Right ventricle myocardium inferior (tissue), 1 donor: ENCODE results near the gene CHIC2. TPM values are rescaled to one million over a fixed set of nuclear protein-coding genes. Genes with fewer than 3 reads are reported as not detected.
A peak's percentile ranks its signal among the peaks of the same experiment; 100 is the strongest.
"Not testable (repeated sequence)": the region's sequence is repeated elsewhere in the genome, so short reads cannot be mapped to it uniquely, and the experiment has no call there.

ENCODE experiments used
- ATAC-seq: fragments of 200-7000 bp; cut with Tn5 transposase; one replicate; pipeline ENCODE4 v1.9.1; 2020; ENCODE audit warnings: mild to moderate bottlenecking, moderate library complexity
- DNase-seq: peaks from one replicate; pipeline ENCODE4 v3.0.0; 2021; ENCODE audit errors: missing footprints
- intact Hi-C: fragments of 100-400 bp; cut with DNase I; formaldehyde crosslinking; loops from one replicate; pipeline ENCODE4 v1.11.0; 2022
- long read RNA-seq: library from polyadenylated mRNA; unstranded; transcript quantifications from one replicate; pipeline ENCODE4 v2.0.0, GENCODE V29; 2021
- total RNA-seq: library from RNA; stranded (reverse); fragmentation: NEBNext Ultra II Directional; extraction: Animal tissue kit (Norgen Biotek cat#: 25700); gene quantifications from one replicate; pipeline ENCODE4 v1.2.1, GENCODE V29; 2021
- donor health status: DM: no; HTN: yes; CAD: no; lungs with severe emphysema.

Gene CHIC2
- 10.1 TPM for total RNA-seq
- long read RNA-seq, transcript CHIC2-201 (6 exons, 1,194 nt), result major isoform, 5 of 6 reads
- long read RNA-seq, partial matches to known transcripts, result 0 of 6 reads
- long read RNA-seq, other reads (novel, unspliced or antisense), result 0 of 6 reads

GRCh38 chr4:54064317-54065111, at the start of gene CHIC2:
TSS of gene CHIC2 (minus strand) at chr4:54064605. CDS start at chr4:54064300, 305 bp downstream.
- ATAC-seq, result peak; percentile 90
- intact Hi-C loops, result loop anchor here (5.0 kb wide), 1 partner anchor 148 kb away; no protein-coding TSS in a partner anchor
- peak; percentile 98 for DNase-seq

DNA sequence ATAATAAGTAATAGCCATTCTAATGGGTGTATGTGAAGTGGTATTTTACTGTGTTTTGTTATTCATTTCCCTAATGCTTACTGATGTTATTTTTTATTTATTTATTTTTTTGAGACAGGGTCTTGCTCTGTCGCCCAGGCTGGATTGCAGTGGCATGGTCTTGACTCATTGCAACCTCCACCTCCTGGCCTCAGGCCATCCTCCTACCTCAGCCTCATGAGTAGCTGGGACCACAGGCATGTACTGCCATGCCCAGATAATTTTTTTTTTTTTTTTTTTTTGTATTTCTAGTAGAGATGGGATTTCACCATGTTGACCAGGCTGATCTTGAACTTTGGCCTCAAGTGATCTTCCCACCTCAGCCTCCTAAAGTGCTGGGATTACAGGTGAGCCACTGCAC, 48.8 kb upstream of the CHIC2 start:
- intact Hi-C loops, DNase-seq, ATAC-seq: not testable (repeated sequence)

GRCh38 chr4:54110019-54110416, 45.6 kb upstream of the CHIC2 start:
- DNase-seq, result no peak
- ATAC-seq, result no peak
- intact Hi-C loops, result no loop called here

- ATAC-seq, result no peak
- DNase-seq, result no peak
- intact Hi-C loops, result no loop called here
Observed at GRCh38 chr4:54109241-54110018, 45.0 kb upstream of the CHIC2 start.

DNA sequence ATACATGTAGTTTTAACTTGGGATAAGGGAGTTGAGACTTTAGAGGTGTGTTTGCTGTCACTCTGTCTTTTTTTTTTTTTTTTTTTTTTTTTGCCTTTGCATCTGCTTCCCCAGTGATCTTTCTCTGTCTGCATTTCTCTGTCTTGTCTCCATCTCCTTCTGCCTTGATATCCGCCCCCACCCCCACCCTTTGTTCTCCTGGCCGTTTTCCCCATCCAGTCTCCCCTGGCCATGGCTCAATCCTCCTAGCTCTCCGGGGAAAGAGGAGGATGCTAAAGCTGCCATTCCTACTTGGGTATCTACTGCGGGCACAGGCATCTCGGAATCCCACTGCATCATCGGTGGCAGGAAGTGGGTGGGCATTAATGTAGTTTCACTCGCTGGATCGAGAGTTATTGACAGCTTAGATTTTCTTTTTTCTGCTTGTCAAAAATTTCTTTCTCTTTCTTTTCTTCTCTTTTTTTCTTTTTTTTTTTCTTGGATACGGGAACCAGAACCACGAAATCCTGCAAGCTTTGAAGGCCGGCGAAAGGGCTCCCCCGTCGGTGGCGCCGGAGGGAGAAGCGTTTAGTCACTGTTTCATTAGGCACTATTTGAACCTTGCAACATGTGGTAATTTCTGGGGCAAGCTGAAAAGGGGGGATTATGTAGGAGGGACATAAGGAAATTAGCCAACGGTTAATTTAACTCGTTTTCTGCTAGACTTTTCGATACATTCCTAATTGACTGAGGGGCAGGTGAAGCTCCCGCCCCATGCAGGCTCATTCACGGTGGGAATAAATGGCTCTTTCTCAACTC, 43.7 kb upstream of the CHIC2 start:
- no peak for DNase-seq
- no peak for ATAC-seq
- intact Hi-C loops, result no loop called here

DNA sequence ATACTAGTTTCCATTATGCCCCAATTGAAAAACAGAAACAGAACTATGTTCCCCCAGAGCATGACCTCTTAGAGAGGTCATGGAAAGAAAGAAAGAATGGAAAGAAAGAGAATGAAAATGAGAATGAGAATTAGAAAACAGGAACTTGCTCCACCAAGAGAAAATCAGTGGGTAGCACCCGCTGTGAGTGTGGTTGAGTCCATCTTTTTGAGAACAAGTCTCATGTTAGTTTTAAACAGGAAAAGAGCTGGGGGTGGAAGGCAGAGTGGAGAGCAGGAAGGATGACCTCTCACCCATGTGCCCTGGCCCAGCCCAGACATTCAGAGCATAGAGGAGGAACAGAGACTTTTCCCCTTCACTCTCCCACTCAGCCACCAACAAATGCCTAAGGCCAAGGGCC, 40.5 kb upstream of the CHIC2 start:
- DNase-seq, result no peak

DNA sequence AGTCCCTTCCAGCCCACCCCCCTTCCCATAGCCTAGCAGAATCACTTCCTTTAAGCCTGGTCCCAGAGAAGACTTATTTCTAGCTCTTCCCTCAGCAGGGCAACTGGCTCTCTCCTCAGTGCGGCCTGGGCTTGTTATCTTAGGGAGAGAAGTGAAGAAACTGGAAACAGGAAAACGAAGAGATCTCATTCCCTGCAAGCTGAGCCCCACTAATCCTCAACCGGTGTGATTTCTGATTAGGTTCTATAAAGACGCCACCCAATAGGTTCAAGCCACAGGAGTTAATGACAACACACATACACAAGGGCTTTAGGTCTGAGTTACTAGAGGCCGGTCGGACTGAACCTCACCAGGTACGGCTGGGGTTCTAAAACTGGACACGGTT, 38.8 kb upstream of the CHIC2 start:
- intact Hi-C loops, result no loop called here
- DNase-seq, result no peak
- no peak for ATAC-seq

More for the DNA sequence above, 40.5 kb upstream of the CHIC2 start:
- intact Hi-C loops, result no loop called here
- no peak for ATAC-seq

GRCh38 chr4:54102531-54103106, 38.2 kb upstream of the CHIC2 start:
- DNase-seq, result no peak
- no peak for ATAC-seq
- intact Hi-C loops, result no loop called here

DNA sequence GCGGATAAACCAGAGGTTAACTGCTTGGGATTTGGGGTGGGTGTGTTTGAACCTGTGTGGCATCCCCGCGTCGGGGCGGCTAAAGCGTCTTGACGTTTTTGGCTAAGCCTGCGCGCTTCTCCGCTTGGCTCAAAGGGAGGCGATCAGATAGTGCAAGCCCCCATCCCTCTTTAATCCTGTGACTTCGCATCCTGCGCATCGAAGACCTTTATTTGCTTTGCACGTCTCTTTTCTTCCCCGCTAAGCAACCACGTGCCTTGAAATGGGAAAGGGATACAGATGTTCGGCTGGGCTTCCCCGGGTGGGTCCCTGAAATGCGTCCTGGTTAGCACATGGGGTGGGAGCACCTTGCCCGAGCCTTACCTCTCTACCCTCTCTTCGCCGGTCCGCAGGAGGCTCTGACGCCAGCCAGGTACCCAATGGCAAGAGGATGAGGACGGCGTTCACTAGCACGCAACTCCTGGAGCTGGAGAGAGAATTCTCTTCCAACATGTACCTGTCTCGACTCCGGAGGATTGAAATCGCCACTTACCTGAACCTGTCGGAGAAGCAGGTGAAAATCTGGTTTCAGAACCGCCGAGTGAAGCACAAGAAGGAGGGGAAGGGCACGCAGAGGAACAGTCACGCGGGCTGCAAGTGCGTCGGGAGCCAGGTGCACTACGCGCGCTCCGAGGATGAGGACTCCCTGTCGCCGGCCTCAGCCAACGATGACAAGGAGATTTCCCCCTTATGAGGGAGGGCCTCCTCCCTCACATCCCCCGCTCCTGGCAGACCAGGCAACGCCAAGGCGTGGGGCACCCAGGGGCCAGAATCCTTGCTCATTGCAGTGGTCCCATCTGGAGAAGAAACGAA, 37.0 kb upstream of the CHIC2 start:
- no peak for DNase-seq
- ATAC-seq, result no peak
- intact Hi-C loops, result no loop called here

GRCh38 chr4:54100595-54101189, 36.3 kb upstream of the CHIC2 start:
- ATAC-seq (no peak), DNase-seq (no peak)
- intact Hi-C loops, result no loop called here

DNA sequence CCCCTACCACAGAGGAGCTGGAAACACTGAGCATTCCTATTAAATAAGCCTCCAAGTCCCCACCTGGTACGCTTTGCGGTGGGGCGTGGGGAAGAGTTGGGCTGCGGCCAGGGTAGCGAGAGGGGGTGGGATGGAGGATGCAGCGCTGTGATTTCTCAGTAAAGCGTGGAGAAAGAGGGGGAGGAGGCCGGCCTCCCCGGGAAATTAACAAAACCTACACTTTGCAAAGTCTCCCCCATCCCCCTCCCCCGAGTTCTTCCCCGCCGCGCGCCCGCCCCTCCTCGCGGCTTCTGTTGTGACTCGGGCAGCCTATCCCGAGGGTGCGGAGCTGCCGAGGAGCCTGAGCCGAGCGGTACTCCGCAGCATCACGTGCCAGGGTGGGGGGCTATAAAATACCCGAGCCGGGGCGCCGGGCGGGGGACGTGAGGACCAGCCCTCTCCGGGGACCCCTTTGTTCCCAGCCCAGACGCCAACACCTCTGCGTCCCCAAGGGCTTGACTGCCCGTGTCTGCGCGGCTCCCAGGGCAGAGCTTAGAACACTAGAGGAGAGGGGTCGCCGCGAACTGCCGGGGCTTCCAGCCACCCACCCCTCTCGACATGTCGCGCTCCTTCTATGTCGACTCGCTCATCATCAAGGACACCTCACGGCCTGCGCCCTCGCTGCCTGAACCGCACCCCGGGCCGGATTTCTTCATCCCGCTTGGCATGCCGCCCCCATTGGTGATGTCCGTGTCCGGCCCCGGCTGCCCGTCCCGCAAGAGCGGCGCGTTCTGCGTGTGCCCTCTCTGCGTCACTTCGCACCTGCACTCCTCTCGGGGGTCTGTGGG, 35.6 kb upstream of the CHIC2 start, which contains the start of gene GSX2:
Gene GSX2, plus strand, starts transcription at position 416 of the 827 bp plus-strand sequence. Its CDS starts 182 bp downstream, at position 598.
- intact Hi-C loops, result no loop called here
- ATAC-seq (no peak), DNase-seq (no peak)

- no peak for DNase-seq
- no peak for ATAC-seq
- intact Hi-C loops, result no loop called here
Observed at GRCh38 chr4:54099287-54099747, 34.9 kb upstream of the CHIC2 start.

- DNase-seq, result no peak
- intact Hi-C loops, result no loop called here
Observed at GRCh38 chr4:54098375-54098774, 34.0 kb upstream of the CHIC2 start.

DNA sequence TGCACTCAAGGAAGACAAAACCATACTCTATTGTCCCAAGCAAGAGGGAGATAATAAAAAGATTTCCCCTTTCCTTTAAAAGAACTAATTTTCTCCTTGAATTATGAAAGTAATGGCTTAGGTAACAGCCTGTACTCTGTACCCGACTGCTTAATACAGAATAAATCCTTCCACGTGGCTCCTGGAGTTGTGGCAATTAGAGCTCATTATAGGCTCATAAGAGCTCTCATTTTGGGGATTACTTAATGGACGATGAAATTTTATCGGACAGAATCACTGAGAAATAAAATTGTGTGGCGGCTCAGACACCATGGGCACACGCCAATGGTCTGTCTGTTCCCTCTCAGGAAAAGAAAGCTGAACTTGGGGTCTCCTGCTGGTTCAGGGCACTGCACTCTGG, 32.7 kb upstream of the CHIC2 start:
- DNase-seq, result no peak
- ATAC-seq, result no peak
- intact Hi-C loops, result no loop called here

More at GRCh38 chr4:54098375-54098774, 34.0 kb upstream of the CHIC2 start:
- no peak for ATAC-seq

- DNase-seq, result no peak
- intact Hi-C loops, result no loop called here
- no peak for ATAC-seq
Observed at GRCh38 chr4:54096295-54096962, 32.0 kb upstream of the CHIC2 start.
